Osteocyte (in vitro differentiated cells): ENCODE measurements around the gene CR1L. TPM values are rescaled to one million over a fixed set of nuclear protein-coding genes. Genes with fewer than 3 reads are reported as not detected.

Source experiments
- DNase-seq: peaks from one replicate; pipeline ENCODE4 v3.0.0; 2021; ENCODE audit warnings: mixed read lengths; ENCODE audit not compliant: unreplicated experiment; ENCODE audit errors: extremely low spot score
- H3K27ac Mint-ChIP-seq: one replicate; pipeline ENCODE4 v1.8.0; 2021; ENCODE audit warnings: mild to moderate bottlenecking, mixed read lengths; ENCODE audit not compliant: unreplicated experiment
- H3K27me3 Mint-ChIP-seq: one replicate; pipeline ENCODE4 v1.8.0; 2021; ENCODE audit warnings: mixed read lengths; ENCODE audit not compliant: unreplicated experiment
- H3K36me3 Mint-ChIP-seq: one replicate; pipeline ENCODE4 v1.8.0; 2021; ENCODE audit warnings: mixed read lengths; ENCODE audit not compliant: unreplicated experiment
- H3K4me1 Mint-ChIP-seq: one replicate; pipeline ENCODE4 v1.8.0; 2021; ENCODE audit warnings: mixed read lengths; ENCODE audit not compliant: unreplicated experiment
- H3K4me3 Mint-ChIP-seq: one replicate; pipeline ENCODE4 v1.8.0; 2021; ENCODE audit warnings: mild to moderate bottlenecking, moderate library complexity, mixed read lengths; ENCODE audit not compliant: unreplicated experiment
- H3K9me3 Mint-ChIP-seq: one replicate; pipeline ENCODE4 v1.8.0; 2021; ENCODE audit warnings: mixed read lengths; ENCODE audit not compliant: unreplicated experiment
- CTCF ChIP-seq: fragments of 200-600 bp; sonication (generic); IDR thresholded peaks from 2 replicates; pipeline ENCODE4 v1.5.0; 2021; ENCODE audit warnings: antibody characterized with exemption, mild to moderate bottlenecking, moderate library complexity
- long read RNA-seq: library from polyadenylated mRNA; unstranded; transcript quantifications from one replicate; pipeline ENCODE4 v2.0.0, GENCODE V29; 2021
- total RNA-seq: library from RNA; stranded (reverse); gene quantifications from 2 replicates; pipeline ENCODE4 v1.2.1, GENCODE V29; 2021

Gene CR1L
- total RNA-seq: not detected in 2 replicates
- long read RNA-seq: 0 reads

DNA sequence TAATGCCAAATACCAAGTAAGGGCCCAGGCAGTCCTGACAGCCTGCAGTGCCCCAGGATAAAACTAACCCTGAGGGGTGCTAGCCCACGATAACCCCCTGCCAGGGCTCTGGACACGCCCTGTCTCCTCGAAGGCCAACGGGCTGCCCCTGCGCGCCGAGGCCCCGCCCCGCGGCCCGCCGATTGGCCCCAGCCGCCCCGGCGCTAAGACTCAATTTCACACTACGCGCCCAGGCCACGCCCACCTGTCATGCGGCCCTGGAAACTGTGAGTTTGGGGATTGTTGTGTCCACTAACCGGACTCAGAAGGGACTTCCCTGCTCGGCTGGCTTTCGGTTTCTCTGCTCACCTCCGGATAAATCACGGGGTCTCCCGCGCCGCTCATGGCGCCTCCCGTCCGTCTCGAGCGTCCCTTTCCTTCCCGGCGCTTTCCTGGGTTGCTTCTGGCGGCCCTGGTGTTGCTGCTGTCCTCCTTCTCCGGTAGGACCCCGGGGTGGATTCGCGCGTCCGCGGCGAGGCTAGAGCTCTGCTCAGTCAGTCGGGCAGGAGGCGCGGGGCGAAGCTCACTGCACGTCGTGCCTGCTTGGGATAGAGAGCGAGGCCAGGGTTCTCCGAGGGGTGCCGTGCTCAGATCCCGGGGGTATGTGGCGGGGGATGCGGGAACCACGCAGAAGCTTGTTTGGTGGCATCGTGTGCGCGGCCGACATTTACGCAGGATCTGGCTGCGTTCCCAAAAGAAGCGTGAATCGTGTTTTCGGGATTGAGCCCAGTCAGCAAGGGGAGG lies at the start of gene CR1L:
CR1L (plus strand) TSS at position 282 of the 783 bp plus-strand sequence; CDS start at position 383, 101 bp downstream.
- Mint-ChIP-seq H3K4me1 (no peaks in the 10 kb centered on the region), H3K4me3 (no peak within 1 kb of the TSS), H3K9me3 (no peaks in the 10 kb centered on the region), H3K27me3 (peaks cover 16% of the 10 kb centered on the region), H3K27ac (no peak within 1 kb of the TSS), H3K36me3 (no peaks in the 10 kb centered on the region)
- no peak for TF ChIP-seq CTCF
- peak; percentile 84 for DNase-seq

DNA sequence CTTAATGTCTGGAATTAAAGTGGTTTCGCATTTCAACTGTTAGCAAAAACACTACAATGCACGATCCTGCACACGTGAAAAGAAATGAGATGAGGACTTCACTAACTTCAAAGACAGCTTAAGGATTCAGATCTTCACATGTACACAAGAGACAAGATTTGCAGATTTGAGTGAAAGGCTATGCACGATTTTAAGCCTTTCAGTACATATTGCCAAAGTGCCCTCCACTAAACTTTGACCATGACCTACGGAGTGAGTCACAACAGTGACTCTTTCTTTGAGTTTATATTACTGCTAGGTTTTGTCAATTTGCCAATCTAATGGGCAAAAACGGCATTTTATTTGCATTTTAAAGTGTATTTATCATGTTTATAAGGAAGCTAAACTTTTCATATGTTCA lies 41.2 kb upstream of the CR1L start:
- Mint-ChIP-seq H3K4me1 (no peaks in the 10 kb centered on the region), H3K9me3 (no peaks in the 10 kb centered on the region), H3K4me3 (no peak overlapping the region), H3K27ac (no peak overlapping the region), H3K27me3 (peaks cover 21% of the 10 kb centered on the region), H3K36me3 (no peaks in the 10 kb centered on the region)
- no peak for TF ChIP-seq CTCF
- no peak for DNase-seq

GRCh38 chr1:207605444-207606361 lies 39.2 kb upstream of the CR1L start:
- Mint-ChIP-seq H3K4me3 (no peak overlapping the region), H3K27ac (no peak overlapping the region), H3K27me3 (peaks cover 11% of the 10 kb centered on the region), H3K36me3 (no peaks in the 10 kb centered on the region), H3K4me1 (no peaks in the 10 kb centered on the region), H3K9me3 (no peaks in the 10 kb centered on the region)
- TF ChIP-seq CTCF: no peak
- no peak for DNase-seq

GRCh38 chr1:207606362-207606755 lies 38.6 kb upstream of the CR1L start:
- H3K36me3 Mint-ChIP-seq: no peaks in the 10 kb centered on the region
- DNase-seq: no peak
- TF ChIP-seq CTCF: no peak
- no peaks in the 10 kb centered on the region for H3K9me3 Mint-ChIP-seq
- H3K4me3 Mint-ChIP-seq: no peak overlapping the region
- no peak overlapping the region for H3K27ac Mint-ChIP-seq
- H3K27me3 Mint-ChIP-seq: peaks cover 11% of the 10 kb centered on the region
- H3K4me1 Mint-ChIP-seq: no peaks in the 10 kb centered on the region

DNA sequence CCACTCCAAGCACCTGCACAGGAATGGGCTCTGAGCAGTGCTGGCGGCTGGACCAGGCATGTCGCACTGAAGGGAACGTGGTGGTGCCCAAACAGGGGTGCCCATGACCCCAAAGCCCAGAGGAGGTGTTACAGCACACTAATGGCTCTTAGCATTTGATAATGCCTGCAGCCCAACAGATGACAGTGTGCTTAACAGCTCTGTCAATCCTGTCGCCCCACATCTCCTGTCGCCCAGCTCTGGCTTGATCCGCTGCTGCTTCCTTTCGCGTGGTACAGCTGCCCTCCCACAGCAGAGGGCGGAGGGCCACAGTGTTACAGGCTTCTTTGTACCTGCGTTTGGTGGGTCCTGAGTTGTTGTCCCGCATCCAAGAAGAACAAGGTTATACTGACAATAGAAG lies 32.2 kb upstream of the CR1L start:
- Mint-ChIP-seq H3K27ac (no peak overlapping the region), H3K27me3 (no peaks in the 10 kb centered on the region), H3K4me3 (no peak overlapping the region), H3K9me3 (no peaks in the 10 kb centered on the region), H3K36me3 (no peaks in the 10 kb centered on the region), H3K4me1 (no peaks in the 10 kb centered on the region)
- no peak for TF ChIP-seq CTCF
- no peak for DNase-seq
